Heart left ventricle (tissue), 13 donors: ENCODE data around the gene CYP4F22.

Experiments used
- POLR2A ChIP-seq, 2 donors: fragments of 450-650 bp; IDR thresholded peaks; one replicate each; pipeline ENCODE4 v1.6.1; 2017; ENCODE audit warnings: antibody characterized with exemption in 2 of 2, mild to moderate bottlenecking in 2 of 2, moderate library complexity in 2 of 2
- TF ChIP-seq, protein P1 (sequence below), 12 donors: fragments of 200-600 bp; sonication (generic) in 4 of 12; IDR thresholded peaks; one replicate each; pipeline versions ENCODE4 v1.5.0 to v1.8.0; 2018 to 2022; ENCODE audit warnings: antibody characterized with exemption in 12 of 12, mild to moderate bottlenecking in 5 of 12
- donor health status: ischemic (EF 13 %, LVEDD 7.1; RV severe dilation, severe dysfunction).
- donor health status: DM: no; HTN: yes; CAD: no.
- donor health status: DM: no; HTN: no; CAD: no.
- donor health status: ischemic (EF 25% LVEDD 6.9; RV normal size, moderate dysfunction).
- donor health status: ischemic (EF 25% LVEDD 5.7; RV mildly dilated, moderate dysfunction).
- donor health status: ischemic (EF 35%, LVEDD 5.7; RV mildly dilated, moderate dysfunction).
- donor health status: nonischemic (EF 11% LVEDD 7.7; RV severe dilation, severe dysfunction).
- donor health status: DM: yes; HTN: yes; CAD: no.
- donor health status: PGD.
- donor health status: ischemic (EF 29% LVEDD 5.4; RV normal size, mild dysfunction).
- donor health status: nonischemic (EF 23%, LVEDD 6.1; RV moderate dilation, normal function).

DNA sequence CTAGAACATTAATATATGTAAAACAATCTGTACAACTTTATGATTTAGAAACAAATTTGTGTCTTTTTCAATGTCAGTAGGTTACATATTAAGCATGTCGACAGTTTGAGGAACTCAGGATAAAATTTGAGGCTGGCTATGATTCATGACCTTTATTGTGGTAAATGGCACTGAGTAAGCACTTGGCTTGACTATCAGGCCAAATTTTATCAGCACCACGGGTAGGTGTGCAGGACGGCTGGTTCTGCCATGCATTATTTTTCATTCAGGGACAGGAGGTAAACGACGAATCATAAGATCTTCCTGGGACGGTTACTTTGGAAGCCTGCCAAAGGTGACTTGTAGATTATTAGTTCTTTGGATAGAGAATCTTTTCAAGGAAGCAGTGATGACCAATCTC is 86.7 kb downstream of the CYP4F22 start:
- TF ChIP-seq, protein P1, sequence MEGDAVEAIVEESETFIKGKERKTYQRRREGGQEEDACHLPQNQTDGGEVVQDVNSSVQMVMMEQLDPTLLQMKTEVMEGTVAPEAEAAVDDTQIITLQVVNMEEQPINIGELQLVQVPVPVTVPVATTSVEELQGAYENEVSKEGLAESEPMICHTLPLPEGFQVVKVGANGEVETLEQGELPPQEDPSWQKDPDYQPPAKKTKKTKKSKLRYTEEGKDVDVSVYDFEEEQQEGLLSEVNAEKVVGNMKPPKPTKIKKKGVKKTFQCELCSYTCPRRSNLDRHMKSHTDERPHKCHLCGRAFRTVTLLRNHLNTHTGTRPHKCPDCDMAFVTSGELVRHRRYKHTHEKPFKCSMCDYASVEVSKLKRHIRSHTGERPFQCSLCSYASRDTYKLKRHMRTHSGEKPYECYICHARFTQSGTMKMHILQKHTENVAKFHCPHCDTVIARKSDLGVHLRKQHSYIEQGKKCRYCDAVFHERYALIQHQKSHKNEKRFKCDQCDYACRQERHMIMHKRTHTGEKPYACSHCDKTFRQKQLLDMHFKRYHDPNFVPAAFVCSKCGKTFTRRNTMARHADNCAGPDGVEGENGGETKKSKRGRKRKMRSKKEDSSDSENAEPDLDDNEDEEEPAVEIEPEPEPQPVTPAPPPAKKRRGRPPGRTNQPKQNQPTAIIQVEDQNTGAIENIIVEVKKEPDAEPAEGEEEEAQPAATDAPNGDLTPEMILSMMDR (IDR thresholded peaks at IDR 0.05), result no peak
- TF ChIP-seq POLR2A (IDR thresholded peaks at IDR 0.05), result no peak
